Measurements from ENCODE around the gene TRMT2A. TPM values are rescaled to one million over a fixed set of nuclear protein-coding genes. Genes with fewer than 3 reads are reported as not detected.

Gene TRMT2A
- total RNA-seq, 1 experiment from 2014 or later, result 68.1 TPM

- Histone ChIP-seq H3K36me3 (ENCODE audit: insufficient read depth, low read length, poor library complexity, severe bottlenecking) (no peaks in the 10 kb centered on the region), H3K27ac (ENCODE audit: low read depth, low read length, poor library complexity, severe bottlenecking) (no peak overlapping the region), H3K27me3 (replicated peaks; ENCODE audit: insufficient read depth, low read depth, low read length, poor library complexity) (no peaks in the 10 kb centered on the region), H3K4me3 (ENCODE audit: low read depth, low read length, poor library complexity, severe bottlenecking) (no peak overlapping the region), H3K4me1 (ENCODE audit: insufficient read depth, low read length, poor library complexity, severe bottlenecking) (no peaks in the 10 kb centered on the region), H3K9me3 (ENCODE audit: low read depth, low read length, poor library complexity, severe bottlenecking) (no peaks in the 10 kb centered on the region)
- no TSS peak for BruUV-seq (replicated peaks)
- TF ChIP-seq EZH2 (IDR thresholded peaks at IDR 0.05; ENCODE audit: borderline replicate concordance, low read depth, low read length, poor library complexity, severe bottlenecking) (no peak), CTCF (conservative IDR thresholded peaks at IDR 0.05; ENCODE audit: low read depth, low read length) (no peak)
- DNase-seq (ENCODE audit: low spot score), result no peak
- CTCF ChIA-PET, result no interaction called here
- POLR2A ChIA-PET (ENCODE audit: low non-redundant PET), result no interaction called here
- intact Hi-C loops (cut with micrococcal nuclease; ENCODE audit: unreplicated experiment), result no loop called here
Observed at GRCh38 chr22:20151276-20151588, 34.2 kb upstream of the TRMT2A start.

GRCh38 chr22:20150381-20151275 is 33.6 kb upstream of the TRMT2A start, which contains the start of gene CCDC188:
CCDC188 (minus strand) TSS chr22:20151055; CDS start chr22:20150986, 69 bp downstream.
- BruUV-seq (replicated peaks), result no TSS peak
- Histone ChIP-seq H3K27ac (ENCODE audit: low read depth, low read length, poor library complexity, severe bottlenecking) (no peak within 1 kb of the TSS), H3K27me3 (replicated peaks; ENCODE audit: insufficient read depth, low read depth, low read length, poor library complexity) (no peaks in the 10 kb centered on the region), H3K4me1 (ENCODE audit: insufficient read depth, low read length, poor library complexity, severe bottlenecking) (no peaks in the 10 kb centered on the region), H3K9me3 (ENCODE audit: low read depth, low read length, poor library complexity, severe bottlenecking) (no peaks in the 10 kb centered on the region), H3K4me3 (ENCODE audit: low read depth, low read length, poor library complexity, severe bottlenecking) (no peak within 1 kb of the TSS), H3K36me3 (ENCODE audit: insufficient read depth, low read length, poor library complexity, severe bottlenecking) (no peaks in the 10 kb centered on the region)
- intact Hi-C loops (cut with micrococcal nuclease; ENCODE audit: unreplicated experiment), result no loop called here
- CTCF ChIA-PET, result no interaction called here
- no peak for DNase-seq (ENCODE audit: low spot score)
- POLR2A ChIA-PET (ENCODE audit: low non-redundant PET), result no interaction called here
- no peak for TF ChIP-seq EZH2 (IDR thresholded peaks at IDR 0.05; ENCODE audit: borderline replicate concordance, low read depth, low read length, poor library complexity, severe bottlenecking)

- TF ChIP-seq EZH2 (IDR thresholded peaks at IDR 0.05; ENCODE audit: borderline replicate concordance, low read depth, low read length, poor library complexity, severe bottlenecking) (no peak), CTCF (conservative IDR thresholded peaks at IDR 0.05; ENCODE audit: low read depth, low read length) (no peak)
- no peak for DNase-seq (ENCODE audit: low spot score)
- Histone ChIP-seq H3K27me3 (replicated peaks; ENCODE audit: insufficient read depth, low read depth, low read length, poor library complexity) (no peaks in the 10 kb centered on the region), H3K36me3 (ENCODE audit: insufficient read depth, low read length, poor library complexity, severe bottlenecking) (no peaks in the 10 kb centered on the region), H3K9me3 (ENCODE audit: low read depth, low read length, poor library complexity, severe bottlenecking) (no peaks in the 10 kb centered on the region), H3K4me3 (ENCODE audit: low read depth, low read length, poor library complexity, severe bottlenecking) (no peak overlapping the region), H3K4me1 (ENCODE audit: insufficient read depth, low read length, poor library complexity, severe bottlenecking) (no peaks in the 10 kb centered on the region), H3K27ac (ENCODE audit: low read depth, low read length, poor library complexity, severe bottlenecking) (no peak overlapping the region)
- POLR2A ChIA-PET (ENCODE audit: low non-redundant PET), result no interaction called here
- CTCF ChIA-PET, result no interaction called here
- no TSS peak for BruUV-seq (replicated peaks)
- intact Hi-C loops (cut with micrococcal nuclease; ENCODE audit: unreplicated experiment), result no loop called here
Observed at GRCh38 chr22:20149257-20150250, 32.5 kb upstream of the TRMT2A start.
